K562 (cell line): Measurements from ENCODE around the gene LTBP2. TPM values are rescaled to one million over a fixed set of nuclear protein-coding genes. Genes with fewer than 3 reads are reported as not detected.
A peak's percentile ranks its signal among the peaks of the same experiment; 100 is the strongest.

Source experiments
- ATAC-seq: fragments of 200-7000 bp; cut with Tn5 transposase; 3 replicates; pipeline ENCODE4 v1.9.1; 2020; ENCODE audit warnings: moderate library complexity
- BruUV-seq: library from RNA; stranded (reverse); fragments of 400-500 nt; replicated peaks from 2 replicates; lab custom pipeline; 2021; lab: Mats Ljungman, UMichigan
- CTCF ChIA-PET: fragments of 300-600 bp; formaldehyde crosslinking; extraction: SDS; loops from one replicate; lab custom pipeline; 2021; ENCODE audit warnings: low intra/inter-chr PET ratio; lab: Yijun Ruan, JAX
- POLR2A ChIA-PET: fragments of 300-600, 350-650 bp; sonication (Branson Sonifier 250); formaldehyde crosslinking; extraction: SDS; loops from one replicate; lab custom pipeline; 2021; ENCODE audit warnings: antibody characterized with exemption, inconsistent platforms; lab: Yijun Ruan, JAX
- DNase-seq, 4 experiments: peaks; one replicate each; pipeline versions ENCODE4 v3.0.0 to v3.0.0-alpha.2; 2011 to 2018; ENCODE audit warnings: low spot score in 3 of 4, mixed read lengths in 3 of 4; ENCODE audit errors: extremely low read depth in 1 of 4
- FAIRE-seq: peaks from 2 replicates; lab custom pipeline; 2011; peaks lifted over from hg19 to GRCh38; lab: Jason Lieb, UNC
- H2AFZ ChIP-seq: 2 replicates; pipeline ENCODE4 v1.6.0; 2011; ENCODE audit warnings: low read depth, low read length, control low read depth, inconsistent platforms
- H3K27ac ChIP-seq: fragments of 200-600 bp; 3 replicates; pipeline ENCODE4 v1.8.0; 2011; ENCODE audit warnings: low read depth, mild to moderate bottlenecking, control low read depth, inconsistent platforms, low read length, moderate library complexity, mixed read lengths; ENCODE audit errors: extremely low read depth
- H3K27me3 ChIP-seq, 2 experiments: fragments of 300-600 bp in 1 of 2; 2 replicates in 1 of 2; 3 replicates in 1 of 2; pipeline versions ENCODE4 v1.6.0 to v1.8.0; 2011; ENCODE audit warnings: inconsistent platforms in 2 of 2, low read length in 2 of 2, mild to moderate bottlenecking in 1 of 2, mixed read lengths in 1 of 2, moderate library complexity in 1 of 2; ENCODE audit not compliant: control insufficient read depth in 2 of 2, insufficient read depth in 2 of 2
- H3K36me3 ChIP-seq: fragments of 300-600 bp; 3 replicates; pipeline ENCODE4 v1.8.0; 2011; ENCODE audit warnings: mild to moderate bottlenecking, low read length, inconsistent platforms; ENCODE audit not compliant: control insufficient read depth, insufficient read depth
- H3K4me1 ChIP-seq, 2 experiments: fragments of 200-600 bp in 1 of 2; replicated peaks in 1 of 2; 2 replicates in 1 of 2; 3 replicates in 1 of 2; pipeline versions ENCODE4 v1.5.1 to v1.8.0; 2011; ENCODE audit warnings: inconsistent platforms in 2 of 2, low read length in 2 of 2, mild to moderate bottlenecking in 1 of 2, mixed read lengths in 1 of 2, moderate library complexity in 1 of 2; ENCODE audit not compliant: control insufficient read depth in 2 of 2, insufficient read depth in 2 of 2
- H3K4me2 ChIP-seq: 2 replicates; pipeline ENCODE4 v1.6.1; 2011; ENCODE audit warnings: low read length, control low read depth, inconsistent platforms, mixed read lengths; ENCODE audit not compliant: insufficient read depth
- H3K4me3 ChIP-seq: fragments of 200-600 bp; sonication (generic), shearing (Covaris generic); 2 replicates; pipeline ENCODE4 v1.5.1; 2016; ENCODE audit warnings: control low read depth, inconsistent platforms
- H3K79me2 ChIP-seq: fragments of 200-600 bp; 3 replicates; pipeline ENCODE4 v1.8.0; 2011; ENCODE audit warnings: low read length, inconsistent platforms; ENCODE audit not compliant: control insufficient read depth, insufficient read depth
- H3K9ac ChIP-seq, 2 experiments: 2 replicates each; pipeline versions ENCODE4 v1.6.0 to v1.6.1; 2011; ENCODE audit warnings: low read depth in 2 of 2, low read length in 2 of 2, control low read depth in 1 of 2, inconsistent platforms in 1 of 2, mild to moderate bottlenecking in 1 of 2, mixed read lengths in 1 of 2; ENCODE audit not compliant: insufficient read depth in 1 of 2
- H3K9me1 ChIP-seq: one replicate; pipeline ENCODE4 v1.6.0; 2011; ENCODE audit warnings: inconsistent platforms, mild to moderate bottlenecking, low read length, moderate library complexity; ENCODE audit not compliant: control insufficient read depth, insufficient read depth
- H3K9me3 ChIP-seq: replicated peaks from 2 replicates; pipeline ENCODE4 v1.5.1; 2011; ENCODE audit warnings: low read depth, low read length, inconsistent platforms; ENCODE audit not compliant: control insufficient read depth, insufficient read depth
- H4K20me1 ChIP-seq: replicated peaks from 2 replicates; pipeline ENCODE4 v1.6.1; 2011; ENCODE audit warnings: low read length, inconsistent platforms, mixed read lengths; ENCODE audit not compliant: control insufficient read depth, insufficient read depth
- BRCA1 ChIP-seq, 2 experiments: fragments of 450-650 bp in 1 of 2; sonication (generic) in 1 of 2; formaldehyde crosslinking in 1 of 2; IDR thresholded peaks; 2 replicates each; pipeline versions ENCODE4 v1.5.0 to v1.6.1; 2017 to 2020; ENCODE audit warnings: mild to moderate bottlenecking in 1 of 2, missing genetic modification reagents in 1 of 2
- RAD21 ChIP-seq, 2 experiments: fragments of 250-450 bp in 1 of 2; fragments of 450-650 bp in 1 of 2; sonication (Bioruptor Pico) in 1 of 2; formaldehyde crosslinking in 1 of 2; IDR thresholded peaks in 1 of 2; conservative IDR thresholded peaks in 1 of 2; 2 replicates each; pipeline versions ENCODE4 v1.4.0 to v1.8.0; 2020 to 2022; ENCODE audit warnings: mild to moderate bottlenecking in 2 of 2, moderate library complexity in 1 of 2
- WGBS: fragments of 100-300 bp; shearing (Covaris generic); methylation state at CpG from one replicate; pipeline ENCODE4 v1.1.6; 2016; ENCODE audit warnings: low coverage, mixed read lengths; ENCODE audit not compliant: insufficient coverage; ENCODE audit errors: missing lambda C conversion rate; 5-methylcytosine and 5-hydroxymethylcytosine counted together
- in situ Hi-C: fragments of 300-500 bp; cut with MboI; formaldehyde crosslinking; loops from 4 replicates; pipeline ENCODE4 v1.15.0; 2018; ENCODE audit warnings: inconsistent platforms, mixed read lengths
- intact Hi-C: fragments of 100-400 bp; cut with micrococcal nuclease; formaldehyde crosslinking; loops from 2 replicates; pipeline ENCODE4 v1.14.2; 2022
- polyA plus RNA-seq, 8 experiments: library from polyadenylated mRNA; depleted of rRNA in 4 of 8; stranded (reverse) in 5 of 8; unstranded in 3 of 8; fragments of >200 nt; fragmentation: Nextera tagmentation in 2 of 8; fragmentation: Illumina TruSeq in 1 of 8; extraction: Ambion mirVana in 2 of 8; extraction: Trizol in 1 of 8; gene quantifications; 2 replicates each; pipeline versions ENCODE4 v1.2.1 to v1.2.3, GENCODE V29; 2011 to 2014; ENCODE audit warnings: inconsistent platforms in 1 of 8, missing spikeins in 1 of 8
- total RNA-seq, 7 experiments: library from RNA; depleted of rRNA in 6 of 7; stranded (reverse); fragments of >200 nt in 6 of 7; fragmentation: Illumina TruSeq in 2 of 7; extraction: Trizol in 2 of 7; gene quantifications; 2 replicates each; pipeline versions ENCODE4 v1.2.1 to v1.2.3, GENCODE V29; 2011 to 2021; ENCODE audit warnings: low replicate concordance in 1 of 7
- TF ChIP-seq, protein P1 (sequence below), 3 experiments: IDR thresholded peaks in 2 of 3; conservative IDR thresholded peaks in 1 of 3; 2 replicates each; pipeline ENCODE4 v1.5.1; 2011 to 2012; ENCODE audit warnings: low read length in 3 of 3, mild to moderate bottlenecking in 3 of 3, control low read depth in 2 of 3, improper control_type of control experiment in 1 of 3, inconsistent platforms in 1 of 3, low read depth in 1 of 3, mixed read lengths in 1 of 3, moderate library complexity in 1 of 3; ENCODE audit not compliant: insufficient read depth in 2 of 3

LTBP2 gene
- total and polyA plus RNA-seq, 9 of the 15 experiments (the other 6 are each of a cell fraction or from before 2014, with no cell fraction given), result under 0.01 to 0.18 (median 0.03) TPM; not detected in 3

DNA sequence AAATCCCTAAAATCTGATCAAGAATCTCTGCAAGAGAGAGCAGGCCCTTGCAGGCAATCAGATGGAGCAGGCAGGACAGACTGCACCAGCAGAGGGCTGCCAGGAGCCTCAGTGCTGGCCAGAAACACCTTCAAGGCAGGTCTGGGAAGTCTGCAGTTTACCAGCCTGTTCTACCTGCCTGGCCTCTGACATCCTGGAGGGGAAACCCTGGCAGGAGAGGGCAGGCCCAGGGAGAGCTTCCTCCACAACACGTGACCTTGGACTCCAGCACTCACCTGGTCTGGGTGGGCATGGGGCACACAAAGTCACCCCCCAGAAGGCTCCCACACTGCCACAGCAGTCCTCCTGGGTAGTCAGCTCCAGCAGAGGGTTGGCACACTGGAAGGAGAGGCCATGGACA lies 62.4 kb downstream of the LTBP2 start:
- Histone ChIP-seq H3K36me3 (no peaks in the 10 kb centered on the region), H4K20me1 (no peaks in the 10 kb centered on the region; the same call in 1 of the 2 replicates), H2AFZ (no peak overlapping the region), H3K4me1 (no peaks in the 10 kb centered on the region), H3K9me3 (no peaks in the 10 kb centered on the region), H3K79me2 (no peaks in the 10 kb centered on the region), H3K4me2 (no peak overlapping the region), H3K9ac (no peak overlapping the region), H3K4me3 (no peak overlapping the region), H3K27me3 (peaks cover 9 to 35% of the 10 kb centered on the region in 2 experiments; a peak in 3 of 5 replicates), H3K27ac (no peak overlapping the region), H3K9me1 (no peaks in the 10 kb centered on the region)
- in situ Hi-C loops, result no loop called here
- POLR2A ChIA-PET, result no interaction called here
- intact Hi-C loops, result no loop called here
- ATAC-seq, result peak; percentile 42; the same call in 1 of the 3 replicates
- CTCF ChIA-PET, result no interaction called here
- FAIRE-seq, result no peak
- no peak for DNase-seq
- 0% methylated on average over 1 of the region's 1 CpG for WGBS
- TF ChIP-seq, protein P1, sequence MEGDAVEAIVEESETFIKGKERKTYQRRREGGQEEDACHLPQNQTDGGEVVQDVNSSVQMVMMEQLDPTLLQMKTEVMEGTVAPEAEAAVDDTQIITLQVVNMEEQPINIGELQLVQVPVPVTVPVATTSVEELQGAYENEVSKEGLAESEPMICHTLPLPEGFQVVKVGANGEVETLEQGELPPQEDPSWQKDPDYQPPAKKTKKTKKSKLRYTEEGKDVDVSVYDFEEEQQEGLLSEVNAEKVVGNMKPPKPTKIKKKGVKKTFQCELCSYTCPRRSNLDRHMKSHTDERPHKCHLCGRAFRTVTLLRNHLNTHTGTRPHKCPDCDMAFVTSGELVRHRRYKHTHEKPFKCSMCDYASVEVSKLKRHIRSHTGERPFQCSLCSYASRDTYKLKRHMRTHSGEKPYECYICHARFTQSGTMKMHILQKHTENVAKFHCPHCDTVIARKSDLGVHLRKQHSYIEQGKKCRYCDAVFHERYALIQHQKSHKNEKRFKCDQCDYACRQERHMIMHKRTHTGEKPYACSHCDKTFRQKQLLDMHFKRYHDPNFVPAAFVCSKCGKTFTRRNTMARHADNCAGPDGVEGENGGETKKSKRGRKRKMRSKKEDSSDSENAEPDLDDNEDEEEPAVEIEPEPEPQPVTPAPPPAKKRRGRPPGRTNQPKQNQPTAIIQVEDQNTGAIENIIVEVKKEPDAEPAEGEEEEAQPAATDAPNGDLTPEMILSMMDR (IDR thresholded peaks at IDR 0.05 in 2 of 3, conservative IDR thresholded peaks at IDR 0.05 in 1 of 3; ENCODE audit: insufficient read depth in 2 of 3, low read depth in 1 of 3, low read length in 3 of 3), result peak in 1 of 3 experiments; percentile 10; a peak in 1 of 6 replicates
- no peak for TF ChIP-seq BRCA1 (IDR thresholded peaks at IDR 0.05)
- no peak for TF ChIP-seq BRCA1 (CRISPR knock-in tag; IDR thresholded peaks at IDR 0.05)
- TF ChIP-seq RAD21 (CRISPR knock-in tag; conservative IDR thresholded peaks at IDR 0.05 in 1 of 2, IDR thresholded peaks at IDR 0.05 in 1 of 2), result 0 out of 4 replicates have a peak, but pooled peaks of 1 of the 2 experiments have one; percentile 8
- no TSS peak for BruUV-seq
